ENCODE data around the gene RNF111.

DNA sequence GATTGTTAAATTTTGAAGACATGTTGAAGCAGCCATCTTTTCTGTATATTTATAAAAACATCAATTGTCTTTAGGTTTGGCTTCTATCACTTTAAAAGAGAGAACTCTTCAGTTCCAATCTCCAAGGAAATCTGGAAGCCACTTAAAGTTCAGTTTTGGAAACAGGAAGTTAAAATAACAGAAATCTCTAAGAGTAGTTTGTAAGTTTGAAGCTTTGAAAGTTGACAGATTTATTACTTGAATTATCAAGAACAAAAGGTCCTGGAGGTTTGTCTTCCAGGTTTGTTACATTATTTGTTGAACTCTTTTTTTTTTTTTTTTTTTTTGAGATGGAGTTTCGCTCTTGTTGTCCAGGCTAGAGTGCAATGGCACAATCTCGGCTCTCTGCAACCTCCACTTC is 30.0 kb downstream of the RNF111 start:
- TF ChIP-seq, protein P1, sequence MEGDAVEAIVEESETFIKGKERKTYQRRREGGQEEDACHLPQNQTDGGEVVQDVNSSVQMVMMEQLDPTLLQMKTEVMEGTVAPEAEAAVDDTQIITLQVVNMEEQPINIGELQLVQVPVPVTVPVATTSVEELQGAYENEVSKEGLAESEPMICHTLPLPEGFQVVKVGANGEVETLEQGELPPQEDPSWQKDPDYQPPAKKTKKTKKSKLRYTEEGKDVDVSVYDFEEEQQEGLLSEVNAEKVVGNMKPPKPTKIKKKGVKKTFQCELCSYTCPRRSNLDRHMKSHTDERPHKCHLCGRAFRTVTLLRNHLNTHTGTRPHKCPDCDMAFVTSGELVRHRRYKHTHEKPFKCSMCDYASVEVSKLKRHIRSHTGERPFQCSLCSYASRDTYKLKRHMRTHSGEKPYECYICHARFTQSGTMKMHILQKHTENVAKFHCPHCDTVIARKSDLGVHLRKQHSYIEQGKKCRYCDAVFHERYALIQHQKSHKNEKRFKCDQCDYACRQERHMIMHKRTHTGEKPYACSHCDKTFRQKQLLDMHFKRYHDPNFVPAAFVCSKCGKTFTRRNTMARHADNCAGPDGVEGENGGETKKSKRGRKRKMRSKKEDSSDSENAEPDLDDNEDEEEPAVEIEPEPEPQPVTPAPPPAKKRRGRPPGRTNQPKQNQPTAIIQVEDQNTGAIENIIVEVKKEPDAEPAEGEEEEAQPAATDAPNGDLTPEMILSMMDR (IDR thresholded peaks at IDR 0.05 in 2 of 3, conservative IDR thresholded peaks at IDR 0.05 in 1 of 3; ENCODE audit: control insufficient read depth in 2 of 3, extremely low read depth in 1 of 3, insufficient read depth in 1 of 3, low read depth in 3 of 3, low read length in 3 of 3) = no peak
- TF ChIP-seq SP1 (IDR thresholded peaks at IDR 0.05; ENCODE audit: low read depth, low read length) = no peak
- TF ChIP-seq, protein P2, sequence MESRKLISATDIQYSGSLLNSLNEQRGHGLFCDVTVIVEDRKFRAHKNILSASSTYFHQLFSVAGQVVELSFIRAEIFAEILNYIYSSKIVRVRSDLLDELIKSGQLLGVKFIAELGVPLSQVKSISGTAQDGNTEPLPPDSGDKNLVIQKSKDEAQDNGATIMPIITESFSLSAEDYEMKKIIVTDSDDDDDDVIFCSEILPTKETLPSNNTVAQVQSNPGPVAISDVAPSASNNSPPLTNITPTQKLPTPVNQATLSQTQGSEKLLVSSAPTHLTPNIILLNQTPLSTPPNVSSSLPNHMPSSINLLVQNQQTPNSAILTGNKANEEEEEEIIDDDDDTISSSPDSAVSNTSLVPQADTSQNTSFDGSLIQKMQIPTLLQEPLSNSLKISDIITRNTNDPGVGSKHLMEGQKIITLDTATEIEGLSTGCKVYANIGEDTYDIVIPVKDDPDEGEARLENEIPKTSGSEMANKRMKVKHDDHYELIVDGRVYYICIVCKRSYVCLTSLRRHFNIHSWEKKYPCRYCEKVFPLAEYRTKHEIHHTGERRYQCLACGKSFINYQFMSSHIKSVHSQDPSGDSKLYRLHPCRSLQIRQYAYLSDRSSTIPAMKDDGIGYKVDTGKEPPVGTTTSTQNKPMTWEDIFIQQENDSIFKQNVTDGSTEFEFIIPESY (IDR thresholded peaks at IDR 0.05) = no peak
- no peak for TF ChIP-seq POLR2A (IDR thresholded peaks at IDR 0.05; ENCODE audit: low read depth, low read length)
- no peak for TF ChIP-seq ZNF384 (IDR thresholded peaks at IDR 0.05; ENCODE audit: borderline replicate concordance, low read depth, low read length)
- no peak for TF ChIP-seq TBL1XR1 (IDR thresholded peaks at IDR 0.05; ENCODE audit: low read depth, low read length)
- no peak for TF ChIP-seq RFX5 (IDR thresholded peaks at IDR 0.05; ENCODE audit: low read depth, low read length)
- no peak for TF ChIP-seq HDAC2 (IDR thresholded peaks at IDR 0.05)
- TF ChIP-seq YBX1 (IDR thresholded peaks at IDR 0.05) = no peak
- TF ChIP-seq TAF1 (IDR thresholded peaks at IDR 0.05; ENCODE audit: borderline replicate concordance, low read depth, low read length) = no peak
- TF ChIP-seq ZNF274 (IDR thresholded peaks at IDR 0.05; ENCODE audit: insufficient read depth, insufficient read length) = no peak
- no peak for TF ChIP-seq NFYB (IDR thresholded peaks at IDR 0.05; ENCODE audit: insufficient read depth, low read depth, low read length)
- TF ChIP-seq YY1 (IDR thresholded peaks at IDR 0.05; ENCODE audit: low read depth, low read length) = no peak

Measured in GM12878 (cell line).